Endodermal cell (in vitro differentiated cells): ENCODE measurements around the gene TTC7B. TPM values are rescaled to one million over a fixed set of nuclear protein-coding genes. Genes with fewer than 3 reads are reported as not detected.
A peak's percentile ranks its signal among the peaks of the same experiment; 100 is the strongest.

ENCODE experiments used
- DNase-seq: peaks from one replicate; pipeline ENCODE4 v3.0.0-alpha.2; 2017
- H3K27ac ChIP-seq: 2 replicates; pipeline ENCODE4 v1.5.1; 2013; ENCODE audit warnings: mild to moderate bottlenecking, low read depth, low read length, moderate library complexity
- H3K27me3 ChIP-seq: 2 replicates; pipeline ENCODE4 v1.6.1; 2013; ENCODE audit warnings: mild to moderate bottlenecking, low read length, moderate library complexity; ENCODE audit not compliant: insufficient read depth, control insufficient read depth, poor library complexity, severe bottlenecking
- H3K36me3 ChIP-seq: 2 replicates; pipeline ENCODE4 v1.7.0; 2013; ENCODE audit warnings: mild to moderate bottlenecking, low read length, moderate library complexity; ENCODE audit not compliant: control insufficient read depth, insufficient read depth
- H3K4me1 ChIP-seq: one replicate; pipeline ENCODE4 v1.7.0; 2013; ENCODE audit warnings: low read length; ENCODE audit not compliant: control insufficient read depth, insufficient read depth
- H3K4me3 ChIP-seq: 2 replicates; pipeline ENCODE4 v1.5.1; 2013; ENCODE audit warnings: mild to moderate bottlenecking, low read length, moderate library complexity
- H3K9ac ChIP-seq: 2 replicates; pipeline ENCODE4 v1.6.1; 2013; ENCODE audit warnings: mild to moderate bottlenecking, low read length, moderate library complexity; ENCODE audit not compliant: poor library complexity, severe bottlenecking; ENCODE audit errors: extremely low read depth
- H3K9me3 ChIP-seq: 2 replicates; pipeline ENCODE4 v1.6.1; 2013; ENCODE audit warnings: mild to moderate bottlenecking, low read length, moderate library complexity; ENCODE audit not compliant: control insufficient read depth
- H3K27ac Mint-ChIP-seq: 2 replicates; pipeline ENCODE4 v1.8.0; 2020; ENCODE audit warnings: mixed read lengths
- H3K27me3 Mint-ChIP-seq: 2 replicates; pipeline ENCODE4 v1.8.0; 2021; ENCODE audit warnings: mild to moderate bottlenecking, mixed read lengths; ENCODE audit not compliant: insufficient read depth
- H3K36me3 Mint-ChIP-seq: 2 replicates; pipeline ENCODE4 v1.8.0; 2020; ENCODE audit warnings: low read depth, mixed read lengths
- H3K4me1 Mint-ChIP-seq: 2 replicates; pipeline ENCODE4 v1.8.0; 2020; ENCODE audit warnings: mixed read lengths
- H3K4me3 Mint-ChIP-seq: 2 replicates; pipeline ENCODE4 v1.8.0; 2020; ENCODE audit warnings: mild to moderate bottlenecking, moderate library complexity, mixed read lengths
- H3K9me3 Mint-ChIP-seq: 2 replicates; pipeline ENCODE4 v1.8.0; 2020; ENCODE audit warnings: mild to moderate bottlenecking, mixed read lengths
- CTCF ChIP-seq: fragments of 200-600 bp; sonication (generic); conservative IDR thresholded peaks from 2 replicates; pipeline ENCODE4 v1.5.0; 2021; ENCODE audit warnings: antibody characterized with exemption, mild to moderate bottlenecking
- WGBS, 2 experiments: methylation state at CpG; one replicate each; pipeline versions ENCODE4 v1.1.5 to v1.1.7; 2013; ENCODE audit warnings: missing lambda C conversion rate in 2 of 2, mixed read lengths in 1 of 2; ENCODE audit not compliant: insufficient coverage in 1 of 2, insufficient read length in 1 of 2; 5-methylcytosine and 5-hydroxymethylcytosine counted together
- total RNA-seq, 2 donors: library from RNA; stranded (reverse); fragmentation: NEBNext Ultra II Directional in 1 of 2; extraction: Animal tissue kit (Norgen Biotek cat#: 25700) in 1 of 2; gene quantifications; 2 replicates in 1 of 2; 3 replicates in 1 of 2; pipeline ENCODE4 v1.2.1, GENCODE V29; 2021

TTC7B gene
- total RNA-seq, 2 donors from 2014 or later: 51.3 to 62.6 TPM

DNA sequence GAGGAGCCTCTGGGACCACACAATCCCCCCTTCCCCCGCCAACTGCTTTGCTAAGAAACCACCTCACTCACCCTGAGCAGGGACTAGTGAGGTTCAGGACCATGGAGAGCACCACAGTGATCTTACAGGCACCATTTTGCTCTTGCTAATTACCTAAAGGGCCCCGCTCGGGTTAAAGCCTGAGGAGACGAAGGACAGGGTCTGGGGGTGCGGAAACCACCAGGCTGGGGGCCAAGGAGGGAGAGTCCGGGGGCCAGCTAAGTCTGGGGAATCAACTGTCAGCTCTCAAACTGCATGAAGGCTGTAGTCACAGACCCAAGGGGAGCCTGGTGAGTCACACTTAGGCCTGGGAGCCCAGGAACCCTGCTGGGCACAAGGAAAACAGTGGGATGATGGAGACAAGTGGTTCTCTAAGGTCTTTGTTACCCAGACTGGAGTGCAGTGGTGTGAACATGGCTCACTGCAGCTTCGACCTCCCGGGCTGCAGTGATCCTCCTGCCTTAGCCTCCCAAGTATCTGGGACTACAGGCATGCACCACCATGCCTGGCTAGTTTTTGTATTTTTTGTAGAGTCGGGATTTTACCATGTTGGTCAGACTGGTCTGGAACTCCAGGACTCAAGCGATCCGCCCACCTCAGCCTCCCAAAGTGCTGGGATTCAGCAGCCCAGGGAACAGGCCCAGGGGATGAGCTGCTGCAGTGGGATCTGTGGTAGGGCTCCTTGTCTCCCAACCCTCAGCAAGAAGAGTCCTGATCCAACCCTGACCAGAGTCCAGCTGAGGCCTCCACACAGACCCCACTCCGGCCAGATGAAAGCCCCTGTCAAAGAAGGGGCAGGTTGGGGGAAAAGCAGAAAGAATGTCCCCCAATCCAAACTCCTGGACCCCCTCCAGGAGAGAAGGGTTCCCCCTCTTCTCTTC lies 320.6 kb downstream of the TTC7B start:
- Histone ChIP-seq H3K4me3 (no peak overlapping the region), H3K27me3 (no peaks in the 10 kb centered on the region), H3K4me1 (no peaks in the 10 kb centered on the region), H3K27ac (no peak overlapping the region), H3K9me3 (no peaks in the 10 kb centered on the region), H3K36me3 (no peaks in the 10 kb centered on the region), H3K9ac (no peak overlapping the region)
- no peaks in the 10 kb centered on the region for H3K36me3 Mint-ChIP-seq
- no peaks in the 10 kb centered on the region for H3K9me3 Mint-ChIP-seq
- WGBS, 2 experiments: 47 to 61% methylated on average over 6 to 12 of the region's 12 CpGs
- H3K27ac Mint-ChIP-seq: no peak overlapping the region
- TF ChIP-seq CTCF: no peak
- H3K27me3 Mint-ChIP-seq: peaks cover 3% of the 10 kb centered on the region
- H3K4me1 Mint-ChIP-seq: peaks cover 11% of the 10 kb centered on the region
- no peak overlapping the region for H3K4me3 Mint-ChIP-seq
- DNase-seq: peak; percentile 94

DNA sequence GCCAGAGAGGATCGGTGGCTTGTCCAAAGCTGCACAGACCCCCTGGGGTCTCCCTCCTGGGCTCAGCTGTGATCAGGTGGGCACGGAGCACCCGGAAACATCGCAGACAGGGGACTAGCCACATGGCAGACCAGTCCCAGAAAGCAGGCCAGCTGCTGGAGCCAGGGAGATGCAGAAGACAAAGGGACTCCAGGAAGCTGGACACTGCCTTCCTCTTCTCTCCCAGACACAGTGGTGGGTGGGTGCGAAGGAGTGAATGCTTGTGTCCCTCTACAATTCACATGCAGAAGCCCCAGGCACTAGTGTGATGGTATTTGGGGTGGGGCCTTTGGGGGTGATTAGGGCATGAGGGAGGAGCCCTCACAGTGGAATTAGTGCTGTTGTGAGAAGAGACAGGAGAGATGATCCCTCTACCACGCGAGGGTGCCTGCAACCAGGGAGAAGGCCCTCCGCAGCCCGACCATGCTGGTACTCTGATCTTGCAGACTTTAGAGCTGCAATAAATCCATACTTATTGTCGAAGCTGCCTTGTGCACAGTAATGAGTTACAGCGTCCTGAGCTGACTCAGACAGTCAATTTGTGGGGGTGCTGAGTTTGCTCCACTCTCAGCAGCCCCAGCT lies 324.2 kb downstream of the TTC7B start:
- Histone ChIP-seq H3K36me3 (no peaks in the 10 kb centered on the region), H3K4me1 (no peaks in the 10 kb centered on the region), H3K9me3 (no peaks in the 10 kb centered on the region), H3K27me3 (no peaks in the 10 kb centered on the region), H3K27ac (peak overlapping the region; percentile 64), H3K4me3 (no peak overlapping the region), H3K9ac (no peak overlapping the region)
- Mint-ChIP-seq H3K27me3 (peaks cover 3% of the 10 kb centered on the region), H3K4me3 (no peak overlapping the region), H3K9me3 (no peaks in the 10 kb centered on the region), H3K36me3 (no peaks in the 10 kb centered on the region), H3K27ac (no peak overlapping the region), H3K4me1 (peaks cover 3% of the 10 kb centered on the region)
- DNase-seq: no peak
- TF ChIP-seq CTCF: no peak
- WGBS, 2 experiments: 80% methylated on average over 7 to 10 of the region's 11 CpGs

DNA sequence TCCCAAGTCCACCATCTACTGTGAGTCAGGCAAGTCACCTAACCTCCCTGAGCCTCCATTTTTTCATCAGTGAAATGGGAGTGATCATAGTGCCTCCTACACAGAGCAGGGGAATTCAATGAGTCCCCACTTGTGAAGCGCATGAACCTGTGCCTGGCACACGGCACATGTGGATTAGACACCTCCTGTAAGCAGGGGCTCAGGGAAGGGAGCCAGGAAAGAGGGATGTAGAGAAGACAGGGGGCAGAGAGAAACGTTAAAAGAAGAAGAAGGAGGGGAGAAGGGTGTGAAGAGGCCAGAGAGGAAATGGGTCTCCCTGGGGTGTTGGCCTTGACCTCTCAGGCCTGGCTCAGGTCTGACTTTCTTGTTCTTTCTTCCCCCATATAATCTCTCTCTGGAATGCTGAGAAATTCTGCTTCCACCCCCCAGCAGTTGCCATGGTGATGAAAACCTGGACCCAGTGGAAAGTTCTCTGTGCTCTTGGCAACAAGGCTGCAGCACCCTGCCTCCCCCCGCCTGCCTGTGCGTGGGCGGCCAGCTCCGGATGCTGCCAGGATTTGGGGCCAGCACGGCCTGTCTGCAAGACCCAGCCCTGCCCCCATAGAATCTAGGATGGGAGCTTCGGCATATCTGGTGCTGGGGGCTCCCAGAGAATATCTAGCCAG lies 324.9 kb downstream of the TTC7B start:
- H3K27ac ChIP-seq: peak overlapping the region; percentile 64
- H3K9ac ChIP-seq: no peak overlapping the region
- DNase-seq: no peak
- no peaks in the 10 kb centered on the region for H3K9me3 ChIP-seq
- H3K36me3 ChIP-seq: no peaks in the 10 kb centered on the region
- no peak overlapping the region for H3K4me3 Mint-ChIP-seq
- no peak overlapping the region for H3K27ac Mint-ChIP-seq
- H3K9me3 Mint-ChIP-seq: no peaks in the 10 kb centered on the region
- H3K27me3 Mint-ChIP-seq: peaks cover 3% of the 10 kb centered on the region
- TF ChIP-seq CTCF: no peak
- no peak overlapping the region for H3K4me3 ChIP-seq
- peaks cover 3% of the 10 kb centered on the region for H3K4me1 Mint-ChIP-seq
- WGBS, 2 experiments: 64 to 69% methylated on average over 4 to 9 of the region's 9 CpGs
- no peaks in the 10 kb centered on the region for H3K27me3 ChIP-seq
- H3K36me3 Mint-ChIP-seq: no peaks in the 10 kb centered on the region
- no peaks in the 10 kb centered on the region for H3K4me1 ChIP-seq
